Measurements from ENCODE around the gene KIAA1549. TPM values are rescaled to one million over a fixed set of nuclear protein-coding genes. Genes with fewer than 3 reads are reported as not detected.

The KIAA1549 gene
- total RNA-seq, 4 donors from 2014 or later, result 0.75 to 2.1 (median 1.2) TPM

DNA sequence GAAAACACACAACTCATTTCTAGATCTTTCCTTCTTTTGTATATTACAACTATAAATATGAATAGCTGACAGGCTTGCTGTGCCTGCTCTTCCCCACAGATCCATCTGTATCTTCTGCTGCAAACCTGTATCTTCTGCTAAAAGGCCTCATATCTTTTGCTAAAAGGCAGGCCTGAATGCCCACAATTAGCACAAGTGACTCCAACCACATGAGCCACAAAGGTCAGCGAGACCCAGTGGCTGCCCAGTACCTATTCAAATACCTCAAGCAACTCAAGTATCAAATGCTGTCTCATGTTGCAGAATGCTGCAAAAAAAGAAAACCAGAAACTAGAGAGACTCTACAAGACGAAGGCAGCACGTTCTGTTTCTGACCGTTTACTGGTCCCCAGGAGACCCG, 128.7 kb downstream of the KIAA1549 start:
- TF ChIP-seq, protein P1, sequence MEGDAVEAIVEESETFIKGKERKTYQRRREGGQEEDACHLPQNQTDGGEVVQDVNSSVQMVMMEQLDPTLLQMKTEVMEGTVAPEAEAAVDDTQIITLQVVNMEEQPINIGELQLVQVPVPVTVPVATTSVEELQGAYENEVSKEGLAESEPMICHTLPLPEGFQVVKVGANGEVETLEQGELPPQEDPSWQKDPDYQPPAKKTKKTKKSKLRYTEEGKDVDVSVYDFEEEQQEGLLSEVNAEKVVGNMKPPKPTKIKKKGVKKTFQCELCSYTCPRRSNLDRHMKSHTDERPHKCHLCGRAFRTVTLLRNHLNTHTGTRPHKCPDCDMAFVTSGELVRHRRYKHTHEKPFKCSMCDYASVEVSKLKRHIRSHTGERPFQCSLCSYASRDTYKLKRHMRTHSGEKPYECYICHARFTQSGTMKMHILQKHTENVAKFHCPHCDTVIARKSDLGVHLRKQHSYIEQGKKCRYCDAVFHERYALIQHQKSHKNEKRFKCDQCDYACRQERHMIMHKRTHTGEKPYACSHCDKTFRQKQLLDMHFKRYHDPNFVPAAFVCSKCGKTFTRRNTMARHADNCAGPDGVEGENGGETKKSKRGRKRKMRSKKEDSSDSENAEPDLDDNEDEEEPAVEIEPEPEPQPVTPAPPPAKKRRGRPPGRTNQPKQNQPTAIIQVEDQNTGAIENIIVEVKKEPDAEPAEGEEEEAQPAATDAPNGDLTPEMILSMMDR (IDR thresholded peaks at IDR 0.05; ENCODE audit: low read depth), result no peak

DNA sequence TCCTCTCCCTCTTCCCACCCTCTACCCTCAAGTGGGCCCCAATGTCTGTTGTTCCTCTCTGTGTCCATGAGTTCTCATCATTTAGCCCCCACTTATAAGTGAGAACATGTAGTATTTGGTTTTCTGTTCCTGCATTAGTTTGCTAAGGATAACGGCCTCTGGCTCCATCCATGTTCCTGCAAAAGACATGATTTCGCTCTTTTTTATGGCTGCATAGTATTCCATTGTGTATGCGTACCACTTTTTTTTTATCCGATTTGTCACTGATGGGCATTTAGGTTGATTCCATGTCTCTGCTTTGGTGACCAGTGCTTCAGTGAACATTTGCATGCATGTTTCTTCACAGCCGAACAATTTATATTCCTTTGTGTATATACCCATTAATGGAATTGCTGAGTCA, 131.5 kb downstream of the KIAA1549 start:
- TF ChIP-seq, protein P1 (IDR thresholded peaks at IDR 0.05; ENCODE audit: low read depth), result no peak

DNA sequence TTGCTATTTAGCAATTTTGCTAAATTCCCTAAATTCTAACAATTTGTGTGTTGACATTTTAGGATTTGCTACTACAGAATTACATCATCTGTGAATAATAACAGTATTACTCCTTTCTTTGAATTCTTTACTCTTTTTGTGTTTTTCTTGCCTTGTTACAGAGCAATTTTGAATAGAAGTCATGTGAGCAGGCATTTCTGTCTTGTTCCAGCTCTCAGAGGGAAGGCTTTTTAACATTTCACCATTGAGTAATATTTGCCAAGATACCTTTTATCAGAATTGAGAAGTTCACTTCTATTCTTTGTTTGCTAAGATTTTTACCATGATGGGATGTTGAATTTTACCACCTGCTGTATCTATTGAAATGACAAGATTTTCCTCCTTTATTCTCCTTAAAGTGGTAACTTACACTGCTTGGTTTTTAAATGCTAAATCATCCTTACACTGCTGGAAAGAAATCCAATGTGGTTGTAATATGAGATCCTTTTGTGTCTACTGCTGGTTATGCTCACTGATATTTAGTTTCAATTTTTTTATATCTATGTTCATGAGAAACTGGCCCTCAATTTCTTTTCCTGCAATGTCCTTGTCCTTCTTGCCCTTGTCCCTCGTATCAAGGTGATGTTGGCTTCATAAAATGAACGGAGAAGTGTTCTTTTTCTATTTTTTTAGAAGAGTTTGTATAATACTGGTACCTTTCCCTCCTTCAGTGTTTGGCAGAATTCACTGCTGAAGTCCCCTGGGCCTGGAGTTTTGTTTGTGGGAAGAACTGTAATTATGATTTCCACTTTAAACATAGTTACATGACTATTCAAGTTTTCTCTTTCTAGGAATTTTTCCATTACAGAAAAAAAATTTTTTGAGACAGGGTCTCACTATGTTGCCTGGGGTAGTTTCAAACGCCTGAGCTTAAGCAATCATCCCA, 132.9 kb downstream of the KIAA1549 start:
- TF ChIP-seq, protein P1 (IDR thresholded peaks at IDR 0.05; ENCODE audit: low read depth), result no peak

DNA sequence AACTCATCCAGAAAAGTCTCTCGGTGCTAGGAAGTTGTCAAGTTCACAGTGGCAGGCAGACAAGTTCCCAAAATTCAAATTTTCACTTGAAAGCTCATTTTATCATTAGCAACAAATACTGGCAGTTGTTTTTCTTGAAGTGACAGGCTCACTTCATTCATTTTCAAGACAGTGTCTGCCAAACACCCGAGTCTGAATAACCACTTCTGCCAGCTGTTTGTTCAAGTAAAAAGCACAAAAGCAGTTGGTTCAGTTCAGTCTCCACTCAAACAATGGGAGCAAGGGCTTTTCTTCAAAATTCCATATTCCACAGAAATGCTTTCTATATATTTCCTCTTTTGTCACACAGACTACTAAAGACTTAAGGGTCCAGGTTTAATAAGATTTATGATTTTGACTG, 135.5 kb downstream of the KIAA1549 start:
- TF ChIP-seq, protein P1 (IDR thresholded peaks at IDR 0.05; ENCODE audit: low read depth), result no peak

DNA sequence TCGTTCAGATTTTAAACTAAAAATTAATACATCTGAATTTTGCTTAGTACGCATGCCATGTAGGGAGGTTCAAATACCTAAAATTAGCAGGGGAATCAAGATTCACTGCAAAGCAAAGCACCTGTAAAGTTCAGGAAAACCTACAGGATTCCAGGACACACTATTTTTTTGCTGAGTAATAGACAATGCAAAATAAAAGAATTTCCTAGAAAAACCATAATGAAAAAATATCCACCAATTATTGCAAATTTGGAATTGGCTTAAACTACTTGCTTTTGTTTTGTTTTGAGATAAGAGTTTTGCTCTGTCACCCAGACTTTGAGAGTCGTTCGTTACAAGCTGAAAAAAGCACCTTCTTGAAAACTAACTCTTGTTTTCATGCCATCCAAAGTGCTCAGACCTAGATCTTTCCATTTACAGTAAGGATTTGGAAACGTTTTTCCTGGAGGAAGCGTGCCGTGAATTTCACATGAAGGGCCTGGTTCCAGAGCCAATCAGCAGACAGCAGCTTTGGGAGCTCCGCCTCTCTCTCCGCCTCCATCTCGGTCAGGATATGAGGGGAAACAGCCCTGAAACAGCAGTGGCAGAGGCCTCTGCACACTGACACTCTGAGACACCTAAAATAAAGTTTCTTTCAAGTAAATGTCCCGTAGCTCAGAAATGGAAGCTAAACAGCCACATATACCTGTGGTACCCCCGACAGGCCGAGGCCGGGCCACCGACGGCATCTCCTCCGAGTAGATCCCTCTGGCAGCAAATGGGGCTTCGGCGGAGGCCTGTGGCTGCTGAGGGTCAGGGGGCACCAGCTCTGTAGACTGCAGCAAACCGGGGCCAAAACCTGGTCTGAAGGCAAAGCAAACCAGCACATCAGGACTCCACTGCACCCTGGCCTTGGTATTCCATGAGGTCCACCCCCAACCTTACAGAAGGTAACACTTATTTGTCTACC, 137.3 kb downstream of the KIAA1549 start:
- TF ChIP-seq, protein P1 (IDR thresholded peaks at IDR 0.05; ENCODE audit: low read depth), result no peak

DNA sequence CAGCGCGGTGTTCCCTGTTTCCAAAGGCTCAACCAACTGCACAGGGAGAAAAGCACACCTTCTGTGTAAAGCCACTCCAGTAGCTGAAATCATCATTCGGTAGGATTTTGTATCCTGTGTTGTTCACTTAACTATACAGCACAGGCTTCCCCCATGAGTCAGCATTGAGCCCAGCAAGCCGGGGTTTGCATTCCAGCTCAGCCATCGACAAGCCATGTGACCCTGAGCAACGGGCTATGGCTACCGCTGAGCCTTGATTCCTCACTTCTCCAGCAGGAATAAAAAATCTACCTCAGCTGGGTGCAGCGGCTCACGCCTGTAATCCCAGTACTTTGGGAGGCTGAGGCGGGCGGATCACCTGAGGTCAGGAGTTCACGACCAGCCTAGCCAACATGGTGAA, 139.1 kb downstream of the KIAA1549 start:
- TF ChIP-seq, protein P1 (IDR thresholded peaks at IDR 0.05; ENCODE audit: low read depth), result no peak

DNA sequence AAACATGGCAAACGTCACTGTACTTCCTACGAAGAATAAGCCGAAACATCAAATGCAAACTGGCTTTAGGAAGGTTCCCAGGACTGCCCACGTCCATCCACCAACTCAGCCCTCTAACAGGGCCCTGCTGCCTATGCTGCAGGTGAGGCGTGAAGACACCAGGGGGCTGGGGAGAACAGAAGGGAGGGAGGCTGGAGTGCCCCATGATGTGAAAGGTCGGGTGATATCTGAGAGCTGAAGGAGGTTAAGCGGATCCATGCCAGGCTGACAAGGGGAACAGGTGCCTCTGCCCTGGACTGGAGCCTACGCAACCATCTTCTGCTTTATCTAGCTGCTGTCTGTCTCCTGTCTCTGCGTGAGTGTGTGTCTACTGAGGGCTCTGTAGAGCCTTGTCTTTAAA, 143.0 kb downstream of the KIAA1549 start:
- TF ChIP-seq, protein P1 (IDR thresholded peaks at IDR 0.05; ENCODE audit: low read depth), result no peak

All from subcutaneous adipose tissue (tissue), 4 donors.